Measurements from ENCODE around the gene TSPAN18. TPM values are rescaled to one million over a fixed set of nuclear protein-coding genes. Genes with fewer than 3 reads are reported as not detected.

The TSPAN18 gene
- total and polyA plus RNA-seq, 2 of the 8 experiments (the other 6 are each of a cell fraction or from before 2014, with no cell fraction given) = 5.2 to 10.2 TPM

GRCh38 chr11:44749189-44749588 is 22.4 kb downstream of the TSPAN18 start (continued):
- TF ChIP-seq FOSL1 (IDR thresholded peaks at IDR 0.05; ENCODE audit: insufficient read depth, low read depth, low read length) (no peak), PHF8 (conservative IDR thresholded peaks at IDR 0.05; ENCODE audit: low read depth, low read length) (no peak)
